ENCODE data around the gene ANKRD34C.

Gene ANKRD34C

GRCh38 chr15:79282371-79283251 lies at the start of gene ANKRD34C:
ANKRD34C (plus strand) TSS chr15:79282722; CDS start chr15:79293285, 10,563 bp downstream.
- DNase-seq, result no peak
- Mint-ChIP-seq H3K9me3 (peaks cover 0 to 18% of the 10 kb centered on the region in 2 donors), H3K4me1 (peaks cover 12% of the 10 kb centered on the region), H3K27me3 (peaks cover 59% of the 10 kb centered on the region), H3K4me3 (no peak within 1 kb of the TSS), H3K27ac (no peak within 1 kb of the TSS)
- no peak for ATAC-seq

GRCh38 chr15:79233236-79233635 lies 49.3 kb upstream of the ANKRD34C start:
- no peak overlapping the region for H3K27ac Mint-ChIP-seq
- DNase-seq, result no peak
- no peak overlapping the region for H3K4me3 Mint-ChIP-seq
- peaks cover 24 to 28% of the 10 kb centered on the region in 2 donors for H3K9me3 Mint-ChIP-seq
- no peaks in the 10 kb centered on the region for H3K4me1 Mint-ChIP-seq
- peaks cover 44% of the 10 kb centered on the region for H3K27me3 Mint-ChIP-seq
- no peak for ATAC-seq

- Mint-ChIP-seq H3K9me3 (no peaks in the 10 kb centered on the region), H3K4me1 (no peaks in the 10 kb centered on the region), H3K27me3 (peaks cover 44% of the 10 kb centered on the region), H3K27ac (no peak overlapping the region), H3K4me3 (no peak overlapping the region)
- DNase-seq, result no peak
- no peak for ATAC-seq
Measured at GRCh38 chr15:79240036-79240435, 42.5 kb upstream of the ANKRD34C start.

- no peak for ATAC-seq
Measured at GRCh38 chr15:79243723-79244122, 38.8 kb upstream of the ANKRD34C start.

GRCh38 chr15:79244876-79245275 lies 37.6 kb upstream of the ANKRD34C start:
- ATAC-seq, result no peak
- Mint-ChIP-seq H3K27ac (no peak overlapping the region), H3K4me3 (no peak overlapping the region), H3K4me1 (no peaks in the 10 kb centered on the region), H3K9me3 (no peaks in the 10 kb centered on the region), H3K27me3 (peaks cover 29% of the 10 kb centered on the region)
- no peak for DNase-seq

More at GRCh38 chr15:79243723-79244122, 38.8 kb upstream of the ANKRD34C start:
- Mint-ChIP-seq H3K4me1 (no peaks in the 10 kb centered on the region), H3K27me3 (peaks cover 37% of the 10 kb centered on the region), H3K4me3 (no peak overlapping the region), H3K27ac (no peak overlapping the region), H3K9me3 (no peaks in the 10 kb centered on the region)
- no peak for DNase-seq

GRCh38 chr15:79248183-79248582 lies 34.3 kb upstream of the ANKRD34C start:
- Mint-ChIP-seq H3K27ac (no peak overlapping the region), H3K4me1 (no peaks in the 10 kb centered on the region), H3K27me3 (peaks cover 38% of the 10 kb centered on the region), H3K9me3 (no peaks in the 10 kb centered on the region), H3K4me3 (no peak overlapping the region)
- ATAC-seq (no peak), DNase-seq (no peak)

- H3K4me1 Mint-ChIP-seq, result no peaks in the 10 kb centered on the region
- H3K4me3 Mint-ChIP-seq, result no peak overlapping the region
- H3K9me3 Mint-ChIP-seq, result peaks cover 0 to 7% of the 10 kb centered on the region in 2 donors
- ATAC-seq (no peak), DNase-seq (no peak)
- peaks cover 43% of the 10 kb centered on the region for H3K27me3 Mint-ChIP-seq
- no peak overlapping the region for H3K27ac Mint-ChIP-seq
Measured at GRCh38 chr15:79257454-79257853, 25.1 kb upstream of the ANKRD34C start.

- Mint-ChIP-seq H3K9me3 (peaks cover 0 to under 1% of the 10 kb centered on the region in 2 donors), H3K4me3 (no peak overlapping the region), H3K27ac (no peak overlapping the region), H3K4me1 (no peaks in the 10 kb centered on the region), H3K27me3 (peaks cover 28% of the 10 kb centered on the region)
- DNase-seq, result no peak
- no peak for ATAC-seq
Measured at GRCh38 chr15:79261836-79262235, 20.7 kb upstream of the ANKRD34C start.

GRCh38 chr15:79265167-79265566 lies 17.4 kb upstream of the ANKRD34C start:
- H3K27ac Mint-ChIP-seq, result no peak overlapping the region
- H3K4me1 Mint-ChIP-seq, result no peaks in the 10 kb centered on the region
- H3K9me3 Mint-ChIP-seq, result no peaks in the 10 kb centered on the region
- no peak for DNase-seq
- H3K27me3 Mint-ChIP-seq, result peaks cover 35% of the 10 kb centered on the region
- no peak overlapping the region for H3K4me3 Mint-ChIP-seq
- ATAC-seq, result no peak

- no peak for DNase-seq
- peaks cover 27% of the 10 kb centered on the region for H3K27me3 Mint-ChIP-seq
- no peaks in the 10 kb centered on the region for H3K4me1 Mint-ChIP-seq
- H3K27ac Mint-ChIP-seq, result no peak overlapping the region
- H3K4me3 Mint-ChIP-seq, result no peak overlapping the region
- no peak for ATAC-seq
- H3K9me3 Mint-ChIP-seq, result no peaks in the 10 kb centered on the region
Measured at GRCh38 chr15:79265987-79266579, 16.4 kb upstream of the ANKRD34C start.

GRCh38 chr15:79283252-79284048 lies 928 bp downstream of the ANKRD34C start:
- H3K27me3 Mint-ChIP-seq, result peaks cover 67% of the 10 kb centered on the region
- ATAC-seq, result peak; percentile 57
- no peak overlapping the region for H3K4me3 Mint-ChIP-seq
- peak; percentile 23 to 40 for DNase-seq
- H3K4me1 Mint-ChIP-seq, result peaks cover 12% of the 10 kb centered on the region
- H3K27ac Mint-ChIP-seq, result no peak overlapping the region
- H3K9me3 Mint-ChIP-seq, result peaks cover 0 to 18% of the 10 kb centered on the region in 2 donors

- Mint-ChIP-seq H3K27me3 (peaks cover 20% of the 10 kb centered on the region), H3K9me3 (no peaks in the 10 kb centered on the region), H3K4me1 (peaks cover 14% of the 10 kb centered on the region), H3K27ac (no peak overlapping the region), H3K4me3 (no peak overlapping the region)
- DNase-seq, result no peak
- no peak for ATAC-seq
Measured at GRCh38 chr15:79290642-79291275, 8.2 kb downstream of the ANKRD34C start.

- no peaks in the 10 kb centered on the region for H3K9me3 Mint-ChIP-seq
- H3K4me3 Mint-ChIP-seq, result no peak overlapping the region
- H3K4me1 Mint-ChIP-seq, result peaks cover 14% of the 10 kb centered on the region
- no peak overlapping the region for H3K27ac Mint-ChIP-seq
- H3K27me3 Mint-ChIP-seq, result peaks cover 26% of the 10 kb centered on the region
- DNase-seq (no peak), ATAC-seq (no peak)
Measured at GRCh38 chr15:79292011-79292410, 9.5 kb downstream of the ANKRD34C start.

- peaks cover 14% of the 10 kb centered on the region for H3K4me1 Mint-ChIP-seq
- no peak overlapping the region for H3K4me3 Mint-ChIP-seq
- H3K27ac Mint-ChIP-seq, result no peak overlapping the region
- ATAC-seq (no peak), DNase-seq (no peak)
- no peaks in the 10 kb centered on the region for H3K9me3 Mint-ChIP-seq
- H3K27me3 Mint-ChIP-seq, result peaks cover 28% of the 10 kb centered on the region
Measured at GRCh38 chr15:79294075-79294474, 11.6 kb downstream of the ANKRD34C start.

- Mint-ChIP-seq H3K27me3 (peaks cover 42% of the 10 kb centered on the region), H3K27ac (no peak overlapping the region), H3K9me3 (no peaks in the 10 kb centered on the region), H3K4me3 (no peak overlapping the region), H3K4me1 (peaks cover 2% of the 10 kb centered on the region)
- no peak for DNase-seq
- ATAC-seq, result no peak
Measured at GRCh38 chr15:79296583-79296982, 14.1 kb downstream of the ANKRD34C start.
